Ureter (tissue), 1 donor: ENCODE data around the gene ISG20. TPM values are rescaled to one million over a fixed set of nuclear protein-coding genes. Genes with fewer than 3 reads are reported as not detected.

Experiments
- DNase-seq: peaks from one replicate; pipeline ENCODE4 v3.0.0-alpha.2; 2020; ENCODE audit warnings: low spot score
- total RNA-seq: library from RNA; stranded (reverse); gene quantifications from one replicate; pipeline ENCODE4 v1.2.4, GENCODE V29; 2023
- donor health status: DM: yes; HTN: yes; CAD: no.

Gene ISG20
- total RNA-seq = 14.2 TPM

DNA sequence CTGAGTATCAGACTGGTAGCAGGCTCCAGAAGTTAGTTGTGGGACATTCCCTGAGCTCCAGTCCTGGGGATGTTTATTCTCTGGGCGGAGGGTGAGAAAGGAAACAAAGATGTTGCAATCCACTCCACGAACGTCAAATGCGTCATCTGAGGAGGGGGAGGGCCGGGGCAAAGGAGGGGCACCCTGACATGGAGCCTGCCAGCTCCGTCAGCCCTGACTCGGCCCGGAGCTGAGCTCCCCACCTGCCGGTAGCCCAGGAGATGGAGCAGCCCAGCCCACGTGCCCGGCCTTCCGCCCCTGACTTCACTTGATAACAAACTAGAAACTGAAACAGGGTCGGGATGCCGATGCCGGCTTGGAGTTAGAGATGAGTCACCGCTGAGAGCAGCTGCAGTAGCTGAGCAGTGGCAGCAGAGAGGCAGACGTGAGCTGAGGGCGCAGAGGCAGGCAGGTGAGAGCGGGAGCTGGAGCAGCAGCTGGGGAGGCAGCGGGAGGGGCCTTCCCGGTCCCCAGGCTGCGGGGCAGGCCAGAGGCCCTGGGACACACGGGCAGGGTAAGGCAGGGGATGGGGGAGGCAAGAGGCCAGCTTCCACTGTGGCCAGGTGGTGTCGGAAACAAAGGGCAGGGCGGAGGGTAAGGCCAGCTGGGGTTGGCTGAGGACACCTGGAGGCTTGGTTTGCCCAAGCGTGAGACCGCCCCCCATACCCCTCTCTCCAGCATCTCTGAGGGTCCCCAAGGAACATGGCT lies at the start of gene ISG20:
ISG20 (plus strand) TSS at position 391 of the 747 bp plus-strand sequence; CDS start at position 742, 351 bp downstream.
- DNase-seq = peak; percentile 96

DNA sequence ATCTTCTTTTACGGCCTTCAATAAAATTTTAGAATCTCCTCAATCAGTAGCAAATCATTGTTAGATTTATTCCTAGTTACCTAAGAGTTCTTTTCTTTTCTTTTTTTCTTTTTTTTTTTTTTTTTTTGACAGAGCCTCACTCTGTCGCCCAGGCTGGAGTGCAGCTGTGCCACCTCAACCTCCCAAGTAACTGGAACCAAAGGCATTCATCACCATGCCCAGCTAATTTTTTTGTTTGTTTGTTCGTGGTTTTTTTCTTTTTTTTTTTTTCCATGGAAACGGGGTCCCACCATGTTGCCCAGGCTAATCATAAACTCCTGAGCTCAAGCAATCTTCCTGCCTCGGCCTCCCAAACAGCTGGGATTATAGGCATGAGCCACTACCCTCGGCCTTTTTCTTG lies 48.1 kb upstream of the ISG20 start:
- DNase-seq = no peak

GRCh38 chr15:88591384-88591783 lies 47.4 kb upstream of the ISG20 start:
- DNase-seq = no peak

- no peak for DNase-seq
These were observed 34.9 kb upstream of the ISG20 start for GRCh38 chr15:88603885-88604284.

DNA sequence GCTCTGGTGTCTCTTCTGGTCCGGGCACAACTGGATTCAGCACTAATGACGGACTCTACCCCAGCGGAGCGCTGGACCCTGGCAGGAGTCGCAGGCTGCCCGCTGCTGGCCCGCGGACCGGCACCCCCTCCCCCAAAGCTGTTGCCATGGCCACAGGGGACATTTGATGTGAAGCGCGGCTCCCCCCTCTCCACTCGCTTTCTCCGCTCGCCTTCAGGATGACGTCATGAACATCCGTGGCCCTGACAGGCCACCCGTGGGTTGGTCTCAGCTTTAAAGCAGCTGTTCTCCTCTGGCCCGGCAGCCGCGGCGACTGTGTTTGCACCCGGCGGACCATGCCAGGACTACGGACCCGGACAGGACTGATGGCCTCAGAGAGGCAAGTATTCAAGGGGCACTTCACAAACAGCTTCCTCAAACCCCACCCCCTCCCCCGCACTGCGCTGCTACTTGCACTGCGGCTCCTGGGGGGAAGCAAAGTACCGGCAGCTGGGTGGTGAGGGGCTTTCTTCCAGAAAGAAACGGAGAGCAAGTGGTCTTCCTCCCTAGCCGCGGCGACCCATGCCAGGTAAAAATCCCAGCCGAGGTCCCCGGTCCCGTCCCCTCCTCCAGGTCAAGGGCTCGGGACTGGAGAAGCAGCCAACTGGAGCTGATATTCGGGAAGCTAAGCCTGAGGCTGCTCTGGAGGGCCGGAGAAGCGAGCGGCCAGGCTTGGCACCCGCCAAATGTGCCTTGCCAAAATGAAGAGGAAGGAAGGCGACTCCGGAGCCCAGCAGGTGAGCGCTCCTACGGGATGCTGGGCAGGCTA lies 34.2 kb upstream of the ISG20 start:
- DNase-seq = no peak

GRCh38 chr15:88605189-88606069 lies 33.4 kb upstream of the ISG20 start:
- DNase-seq = no peak

DNA sequence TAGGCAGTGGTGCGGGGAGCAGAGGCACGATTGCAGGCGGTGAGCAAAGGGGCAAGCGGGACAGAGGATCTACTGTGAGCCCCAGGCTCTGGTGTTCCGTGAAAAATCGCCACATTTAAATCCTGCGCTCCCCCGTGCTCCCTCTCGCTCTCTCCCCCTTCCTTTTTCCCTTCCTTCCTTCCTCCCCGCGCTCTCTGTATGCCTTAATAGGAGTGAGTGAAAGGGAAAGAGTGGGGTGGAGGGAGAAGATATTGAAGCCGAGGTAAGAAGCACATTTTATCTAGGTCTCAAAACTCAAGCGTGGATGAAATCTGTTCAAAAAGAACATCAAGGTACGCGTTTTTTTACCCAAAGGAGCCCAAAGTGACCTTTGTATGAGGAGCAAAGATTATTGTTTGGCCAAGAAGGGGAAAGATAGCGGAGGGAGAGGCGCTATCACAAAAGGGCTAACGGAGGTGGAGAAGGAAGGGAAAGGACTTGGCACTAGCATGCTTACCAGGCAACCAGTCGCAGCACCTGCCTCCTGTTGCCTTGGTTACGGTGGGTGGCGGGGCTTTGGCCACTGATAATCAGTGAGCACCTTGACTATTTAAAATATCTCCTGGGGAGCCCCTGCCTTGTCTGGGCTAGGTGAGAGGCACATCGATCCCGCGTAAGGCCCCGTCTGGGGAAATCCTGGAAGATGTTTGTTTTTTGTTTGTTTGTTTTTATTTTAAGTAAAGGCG lies 32.6 kb upstream of the ISG20 start:
- DNase-seq = no peak

DNA sequence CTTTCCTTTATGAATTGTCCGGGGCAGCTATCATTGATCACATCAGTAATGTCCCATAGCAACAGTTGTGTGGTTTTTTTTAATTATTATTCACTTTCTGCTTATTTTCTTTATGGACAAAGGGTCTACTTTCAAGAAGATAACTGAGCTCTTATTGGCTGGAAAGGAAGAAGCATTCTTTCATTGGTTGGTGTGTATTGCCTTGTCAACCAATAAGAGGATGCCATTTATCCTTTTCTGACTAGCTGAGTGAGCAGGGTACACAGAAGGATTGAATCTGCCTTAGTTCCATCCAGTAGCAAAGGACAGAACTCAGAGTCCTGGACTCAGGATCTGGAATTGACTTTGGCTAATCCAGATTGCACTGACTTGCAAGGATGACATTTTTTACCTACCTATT lies 30.9 kb upstream of the ISG20 start:
- no peak for DNase-seq

- no peak for DNase-seq
These were observed 30.1 kb upstream of the ISG20 start for GRCh38 chr15:88608607-88609181.

DNA sequence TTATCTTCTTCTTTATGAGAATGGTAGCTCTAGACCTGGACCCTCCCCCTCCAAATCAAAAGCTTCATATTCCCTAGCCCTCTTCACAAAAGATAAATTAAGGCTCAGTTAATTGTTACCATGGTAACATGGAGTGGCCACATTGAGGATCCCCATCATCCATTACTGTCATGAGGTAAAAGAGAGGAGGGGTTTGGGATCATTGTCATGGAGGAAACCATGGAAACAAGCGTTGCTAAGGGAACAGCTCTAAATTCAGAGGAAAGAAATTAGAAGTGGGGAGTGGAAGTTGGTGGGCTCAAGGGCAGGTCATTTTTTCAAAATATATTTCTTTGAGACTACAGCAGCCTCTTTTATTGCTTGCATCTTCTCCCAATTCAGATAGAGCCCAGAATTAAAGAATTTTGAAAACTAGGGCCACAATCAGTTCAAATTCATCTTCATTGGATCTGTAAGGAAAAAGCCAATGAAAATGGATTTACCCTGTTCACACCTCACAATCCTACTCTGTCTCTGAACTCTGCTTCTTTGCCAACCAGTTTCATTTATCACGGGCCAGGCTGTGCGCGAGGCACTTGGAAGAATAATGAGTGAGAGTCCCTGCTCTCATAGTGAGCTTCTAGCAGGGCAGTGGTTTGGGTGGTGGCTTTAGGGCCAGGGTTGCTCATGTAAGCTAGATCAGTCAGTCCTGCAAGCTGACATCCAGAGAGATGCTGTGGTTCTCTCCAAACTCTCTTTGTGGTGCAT lies 29.3 kb upstream of the ISG20 start:
- no peak for DNase-seq

- no peak for DNase-seq
These were observed 28.1 kb upstream of the ISG20 start for GRCh38 chr15:88610701-88611231.

GRCh38 chr15:88612186-88612796 lies 26.5 kb upstream of the ISG20 start:
- DNase-seq = no peak

GRCh38 chr15:88613074-88613944 lies 25.5 kb upstream of the ISG20 start:
- DNase-seq = no peak

- DNase-seq = no peak
These were observed 23.3 kb upstream of the ISG20 start for GRCh38 chr15:88615303-88616107.

DNA sequence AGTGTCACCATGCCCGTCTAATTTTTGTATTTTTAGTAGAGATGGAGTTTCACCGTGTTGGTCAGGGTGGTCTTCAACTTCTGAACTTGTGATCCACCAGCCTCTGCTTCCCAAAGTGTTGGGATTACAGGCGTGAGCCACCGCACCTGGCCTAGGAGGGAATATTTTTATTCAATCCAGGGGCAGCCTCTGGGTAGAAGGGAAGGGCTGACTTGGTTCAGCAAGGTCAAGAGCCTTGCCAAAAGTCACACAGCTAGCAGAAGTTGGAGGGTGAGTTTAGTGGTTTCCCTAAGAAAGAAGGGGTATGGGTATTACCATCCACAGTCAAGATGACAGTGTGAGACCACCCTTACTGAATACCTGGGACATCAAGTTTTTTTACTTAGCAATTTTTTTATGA lies 22.6 kb upstream of the ISG20 start:
- no peak for DNase-seq

DNA sequence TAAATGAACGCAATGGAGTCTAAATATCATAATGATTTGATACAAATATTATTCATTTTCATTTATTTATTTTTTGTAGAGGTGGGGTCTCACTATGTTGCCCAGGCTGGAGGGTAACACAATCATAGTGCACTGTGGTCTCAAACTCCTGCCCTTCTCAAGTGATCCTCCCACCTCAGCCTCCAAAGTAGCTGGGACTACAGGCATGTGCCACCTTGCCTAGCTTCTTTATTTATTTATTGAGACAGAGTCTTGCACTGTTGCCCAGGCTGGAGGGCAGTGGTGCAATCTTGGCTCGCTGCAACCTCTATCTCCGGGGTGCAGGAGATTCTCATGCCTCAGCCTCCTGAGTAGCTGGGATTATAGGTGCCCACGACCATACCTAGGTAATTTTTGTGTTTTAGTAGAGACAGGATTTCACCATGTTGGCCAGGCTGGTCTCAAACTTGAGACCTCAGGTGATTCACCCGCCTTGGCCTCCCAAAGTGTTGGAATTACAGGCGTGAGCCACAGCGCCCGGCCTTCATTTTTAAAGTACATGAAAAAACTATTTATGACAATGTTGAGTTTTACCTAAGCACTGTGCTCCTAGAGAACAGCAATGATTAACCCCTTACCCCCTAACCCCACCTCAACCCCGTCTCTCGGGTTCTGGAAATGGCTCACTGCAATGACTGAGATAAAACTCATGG lies 21.6 kb upstream of the ISG20 start:
- DNase-seq = no peak

DNA sequence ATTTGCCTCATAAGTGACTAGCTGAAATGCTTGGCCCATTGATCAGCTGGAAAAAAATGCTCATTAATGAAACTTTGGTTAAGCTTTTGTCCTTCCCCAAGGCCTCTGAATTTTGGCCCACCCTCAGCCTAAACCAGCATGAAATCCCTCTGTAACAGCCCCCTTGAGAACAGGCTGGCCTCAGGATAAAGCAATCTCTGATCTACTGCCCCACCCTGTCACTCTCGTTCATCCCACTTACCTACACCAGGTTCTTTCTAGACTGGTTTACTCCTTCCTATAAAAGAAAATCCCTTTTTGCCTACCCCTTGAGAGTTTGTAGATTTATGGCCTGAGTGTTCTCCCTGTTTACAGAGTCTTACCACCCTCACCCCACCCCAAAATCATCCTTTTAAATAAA lies 21.0 kb upstream of the ISG20 start:
- DNase-seq = no peak
